Uterus (tissue), 2 donors: Measurements from ENCODE around the gene TNPO3.

Experiments
- POLR2A ChIP-seq, 2 donors: fragments of 450-650 bp; IDR thresholded peaks; one replicate each; pipeline ENCODE4 v1.6.1; 2016; ENCODE audit warnings: antibody characterized with exemption in 2 of 2, mild to moderate bottlenecking in 1 of 2, moderate library complexity in 1 of 2
- TF ChIP-seq, protein P1 (sequence below), 4 experiments: fragments of 200-600 bp in 2 of 4; fragments of 450-650 bp in 2 of 4; sonication (generic) in 2 of 4; IDR thresholded peaks; one replicate each; pipeline ENCODE4 v1.5.1; 2016 to 2019; ENCODE audit warnings: antibody characterized with exemption in 4 of 4, mild to moderate bottlenecking in 2 of 4, moderate library complexity in 1 of 4

DNA sequence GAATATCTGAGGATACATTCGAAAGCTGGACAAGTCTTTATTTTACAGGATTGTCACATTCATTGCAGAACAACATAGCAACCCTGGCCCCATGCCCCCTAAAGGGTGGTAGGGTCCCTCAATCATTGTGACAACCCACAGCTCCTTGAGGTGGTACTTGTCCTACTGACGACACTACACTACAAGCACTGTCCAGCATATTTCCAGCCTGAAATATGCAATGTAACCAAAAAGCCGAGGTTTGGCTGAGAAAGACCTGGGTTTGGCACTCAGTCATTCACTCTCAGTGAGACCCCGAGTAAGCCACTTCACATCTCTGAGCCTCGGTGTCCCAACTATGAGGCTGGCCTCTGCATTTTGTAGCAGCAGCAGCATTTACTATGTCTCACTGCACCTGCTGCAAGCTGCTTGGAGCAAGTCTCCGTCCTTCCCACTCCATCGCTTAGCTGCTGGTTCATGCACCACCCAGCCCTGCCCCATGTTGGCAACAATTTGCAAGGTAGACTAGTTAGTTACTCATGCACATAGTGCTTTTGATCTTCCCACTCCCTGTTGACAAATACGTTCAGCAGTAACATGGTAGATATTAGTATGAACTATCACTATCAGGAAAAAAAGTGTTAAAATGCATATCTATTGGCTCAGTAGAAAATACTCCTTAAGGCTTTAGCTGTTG lies 43.6 kb upstream of the TNPO3 start:
- TF ChIP-seq, protein P1, sequence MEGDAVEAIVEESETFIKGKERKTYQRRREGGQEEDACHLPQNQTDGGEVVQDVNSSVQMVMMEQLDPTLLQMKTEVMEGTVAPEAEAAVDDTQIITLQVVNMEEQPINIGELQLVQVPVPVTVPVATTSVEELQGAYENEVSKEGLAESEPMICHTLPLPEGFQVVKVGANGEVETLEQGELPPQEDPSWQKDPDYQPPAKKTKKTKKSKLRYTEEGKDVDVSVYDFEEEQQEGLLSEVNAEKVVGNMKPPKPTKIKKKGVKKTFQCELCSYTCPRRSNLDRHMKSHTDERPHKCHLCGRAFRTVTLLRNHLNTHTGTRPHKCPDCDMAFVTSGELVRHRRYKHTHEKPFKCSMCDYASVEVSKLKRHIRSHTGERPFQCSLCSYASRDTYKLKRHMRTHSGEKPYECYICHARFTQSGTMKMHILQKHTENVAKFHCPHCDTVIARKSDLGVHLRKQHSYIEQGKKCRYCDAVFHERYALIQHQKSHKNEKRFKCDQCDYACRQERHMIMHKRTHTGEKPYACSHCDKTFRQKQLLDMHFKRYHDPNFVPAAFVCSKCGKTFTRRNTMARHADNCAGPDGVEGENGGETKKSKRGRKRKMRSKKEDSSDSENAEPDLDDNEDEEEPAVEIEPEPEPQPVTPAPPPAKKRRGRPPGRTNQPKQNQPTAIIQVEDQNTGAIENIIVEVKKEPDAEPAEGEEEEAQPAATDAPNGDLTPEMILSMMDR (IDR thresholded peaks at IDR 0.05), result no peak
- no peak for TF ChIP-seq POLR2A (IDR thresholded peaks at IDR 0.05)
